K562 (cell line): ENCODE results near the gene CCDC87. TPM values are rescaled to one million over a fixed set of nuclear protein-coding genes. Genes with fewer than 3 reads are reported as not detected.

Experiments used
- ATAC-seq: fragments of 200-7000 bp; cut with Tn5 transposase; 3 replicates; pipeline ENCODE4 v1.9.1; 2020; ENCODE audit warnings: moderate library complexity
- BruUV-seq: library from RNA; stranded (reverse); fragments of 400-500 nt; replicated peaks from 2 replicates; lab custom pipeline; 2021; lab: Mats Ljungman, UMichigan
- CTCF ChIA-PET: fragments of 300-600 bp; formaldehyde crosslinking; extraction: SDS; loops from one replicate; lab custom pipeline; 2021; ENCODE audit warnings: low intra/inter-chr PET ratio; lab: Yijun Ruan, JAX
- POLR2A ChIA-PET: fragments of 300-600, 350-650 bp; sonication (Branson Sonifier 250); formaldehyde crosslinking; extraction: SDS; loops from one replicate; lab custom pipeline; 2021; ENCODE audit warnings: antibody characterized with exemption, inconsistent platforms; lab: Yijun Ruan, JAX
- DNase-seq, 4 experiments: peaks; one replicate each; pipeline versions ENCODE4 v3.0.0 to v3.0.0-alpha.2; 2011 to 2018; ENCODE audit warnings: low spot score in 3 of 4, mixed read lengths in 3 of 4; ENCODE audit errors: extremely low read depth in 1 of 4
- FAIRE-seq: peaks from 2 replicates; lab custom pipeline; 2011; peaks lifted over from hg19 to GRCh38; lab: Jason Lieb, UNC
- H2AFZ ChIP-seq: 2 replicates; pipeline ENCODE4 v1.6.0; 2011; ENCODE audit warnings: low read depth, low read length, control low read depth, inconsistent platforms
- H3K27ac ChIP-seq: fragments of 200-600 bp; 3 replicates; pipeline ENCODE4 v1.8.0; 2011; ENCODE audit warnings: low read depth, mild to moderate bottlenecking, control low read depth, inconsistent platforms, low read length, moderate library complexity, mixed read lengths; ENCODE audit errors: extremely low read depth
- H3K27me3 ChIP-seq, 2 experiments: fragments of 300-600 bp in 1 of 2; 2 replicates in 1 of 2; 3 replicates in 1 of 2; pipeline versions ENCODE4 v1.6.0 to v1.8.0; 2011; ENCODE audit warnings: inconsistent platforms in 2 of 2, low read length in 2 of 2, mild to moderate bottlenecking in 1 of 2, mixed read lengths in 1 of 2, moderate library complexity in 1 of 2; ENCODE audit not compliant: control insufficient read depth in 2 of 2, insufficient read depth in 2 of 2
- H3K36me3 ChIP-seq: fragments of 300-600 bp; 3 replicates; pipeline ENCODE4 v1.8.0; 2011; ENCODE audit warnings: mild to moderate bottlenecking, low read length, inconsistent platforms; ENCODE audit not compliant: control insufficient read depth, insufficient read depth
- H3K4me1 ChIP-seq, 2 experiments: fragments of 200-600 bp in 1 of 2; replicated peaks in 1 of 2; 2 replicates in 1 of 2; 3 replicates in 1 of 2; pipeline versions ENCODE4 v1.5.1 to v1.8.0; 2011; ENCODE audit warnings: inconsistent platforms in 2 of 2, low read length in 2 of 2, mild to moderate bottlenecking in 1 of 2, mixed read lengths in 1 of 2, moderate library complexity in 1 of 2; ENCODE audit not compliant: control insufficient read depth in 2 of 2, insufficient read depth in 2 of 2
- H3K4me2 ChIP-seq: 2 replicates; pipeline ENCODE4 v1.6.1; 2011; ENCODE audit warnings: low read length, control low read depth, inconsistent platforms, mixed read lengths; ENCODE audit not compliant: insufficient read depth
- H3K4me3 ChIP-seq: fragments of 200-600 bp; sonication (generic), shearing (Covaris generic); 2 replicates; pipeline ENCODE4 v1.5.1; 2016; ENCODE audit warnings: control low read depth, inconsistent platforms
- H3K79me2 ChIP-seq: fragments of 200-600 bp; 3 replicates; pipeline ENCODE4 v1.8.0; 2011; ENCODE audit warnings: low read length, inconsistent platforms; ENCODE audit not compliant: control insufficient read depth, insufficient read depth
- H3K9ac ChIP-seq, 2 experiments: 2 replicates each; pipeline versions ENCODE4 v1.6.0 to v1.6.1; 2011; ENCODE audit warnings: low read depth in 2 of 2, low read length in 2 of 2, control low read depth in 1 of 2, inconsistent platforms in 1 of 2, mild to moderate bottlenecking in 1 of 2, mixed read lengths in 1 of 2; ENCODE audit not compliant: insufficient read depth in 1 of 2
- H3K9me1 ChIP-seq: one replicate; pipeline ENCODE4 v1.6.0; 2011; ENCODE audit warnings: inconsistent platforms, mild to moderate bottlenecking, low read length, moderate library complexity; ENCODE audit not compliant: control insufficient read depth, insufficient read depth
- H3K9me3 ChIP-seq: replicated peaks from 2 replicates; pipeline ENCODE4 v1.5.1; 2011; ENCODE audit warnings: low read depth, low read length, inconsistent platforms; ENCODE audit not compliant: control insufficient read depth, insufficient read depth
- H4K20me1 ChIP-seq: replicated peaks from 2 replicates; pipeline ENCODE4 v1.6.1; 2011; ENCODE audit warnings: low read length, inconsistent platforms, mixed read lengths; ENCODE audit not compliant: control insufficient read depth, insufficient read depth
- ESRRB ChIP-seq: fragments of 250-450 bp; sonication (Bioruptor Pico); IDR thresholded peaks from 2 replicates; pipeline ENCODE4 v1.5.0; 2020; ENCODE audit warnings: mild to moderate bottlenecking, moderate library complexity, borderline replicate concordance
- FIP1L1 ChIP-seq: fragments of 200-400 bp; formaldehyde crosslinking; IDR thresholded peaks from 2 replicates; pipeline ENCODE4 v1.6.1; 2018; ENCODE audit warnings: mild to moderate bottlenecking, low read depth, low read length; ENCODE audit not compliant: poor library complexity, severe bottlenecking
- L3MBTL2 ChIP-seq: fragments of 450-650 bp; IDR thresholded peaks from 2 replicates; pipeline ENCODE4 v1.6.1; 2016; ENCODE audit warnings: mild to moderate bottlenecking, moderate library complexity
- PCBP1 ChIP-seq: fragments of 200-400 bp; formaldehyde crosslinking; IDR thresholded peaks from 2 replicates; pipeline ENCODE4 v1.6.1; 2018; ENCODE audit warnings: mild to moderate bottlenecking, low read depth, low read length; ENCODE audit not compliant: poor library complexity, severe bottlenecking
- POLR2AphosphoS2 ChIP-seq: IDR thresholded peaks from 2 replicates; pipeline ENCODE4 v1.6.1; 2012; ENCODE audit warnings: low read length, improper control_type of control experiment
- POLR3A ChIP-seq: IDR thresholded peaks from 2 replicates; pipeline ENCODE4 v1.6.1; 2011; ENCODE audit warnings: borderline replicate concordance, mild to moderate bottlenecking, moderate library complexity; ENCODE audit not compliant: insufficient read length, insufficient read depth; ENCODE audit errors: extremely low read depth
- RBM39 ChIP-seq: fragments of 200-400 bp; formaldehyde crosslinking; optimal IDR thresholded peaks from 2 replicates; pipeline ENCODE3; 2018; ENCODE audit warnings: low read depth, low read length
- SMARCC2 ChIP-seq: fragments of 450-650 bp; IDR thresholded peaks from 2 replicates; pipeline ENCODE4 v1.6.1; 2017; ENCODE audit warnings: antibody characterized with exemption, moderate library complexity, mild to moderate bottlenecking, low read depth
- TGIF2 ChIP-seq: sonication (generic); formaldehyde crosslinking; IDR thresholded peaks from 2 replicates; pipeline ENCODE4 v1.8.1; 2022; ENCODE audit warnings: mild to moderate bottlenecking, missing genetic modification reagents, moderate library complexity
- ZNF668 ChIP-seq: fragments of 250-450 bp; sonication (Bioruptor Pico); IDR thresholded peaks from 2 replicates; pipeline ENCODE4 v1.8.0; 2022; ENCODE audit warnings: mild to moderate bottlenecking, inconsistent platforms
- whole genome bisulfite sequencing: fragments of 100-300 bp; shearing (Covaris generic); methylation state at CpG from one replicate; pipeline ENCODE4 v1.1.6; 2016; ENCODE audit warnings: low coverage, mixed read lengths; ENCODE audit not compliant: insufficient coverage; ENCODE audit errors: missing lambda C conversion rate; 5-methylcytosine and 5-hydroxymethylcytosine counted together
- in situ Hi-C: fragments of 300-500 bp; cut with MboI; formaldehyde crosslinking; loops from 4 replicates; pipeline ENCODE4 v1.15.0; 2018; ENCODE audit warnings: inconsistent platforms, mixed read lengths
- intact Hi-C: fragments of 100-400 bp; cut with micrococcal nuclease; formaldehyde crosslinking; loops from 2 replicates; pipeline ENCODE4 v1.14.2; 2022
- polyA plus RNA-seq, 8 experiments: library from polyadenylated mRNA; depleted of rRNA in 4 of 8; stranded (reverse) in 5 of 8; unstranded in 3 of 8; fragments of >200 nt; fragmentation: Nextera tagmentation in 2 of 8; fragmentation: Illumina TruSeq in 1 of 8; extraction: Ambion mirVana in 2 of 8; extraction: Trizol in 1 of 8; gene quantifications; 2 replicates each; pipeline versions ENCODE4 v1.2.1 to v1.2.3, GENCODE V29; 2011 to 2014; ENCODE audit warnings: inconsistent platforms in 1 of 8, missing spikeins in 1 of 8
- total RNA-seq, 7 experiments: library from RNA; depleted of rRNA in 6 of 7; stranded (reverse); fragments of >200 nt in 6 of 7; fragmentation: Illumina TruSeq in 2 of 7; extraction: Trizol in 2 of 7; gene quantifications; 2 replicates each; pipeline versions ENCODE4 v1.2.1 to v1.2.3, GENCODE V29; 2011 to 2021; ENCODE audit warnings: low replicate concordance in 1 of 7
- TF ChIP-seq, protein P1 (sequence below): fragments of 450-650 bp; formaldehyde crosslinking; IDR thresholded peaks from 2 replicates; pipeline ENCODE4 v1.4.0; 2022; ENCODE audit warnings: mild to moderate bottlenecking, moderate library complexity
- TF ChIP-seq, protein P2 (sequence below): sonication (generic); formaldehyde crosslinking; IDR thresholded peaks from 2 replicates; pipeline ENCODE4 v1.8.1; 2022; ENCODE audit warnings: missing genetic modification reagents
- TF ChIP-seq, protein P3 (sequence below): sonication (generic); formaldehyde crosslinking; IDR thresholded peaks from 2 replicates; pipeline ENCODE4 v1.8.0; 2023; ENCODE audit warnings: mild to moderate bottlenecking, missing genetic modification reagents

CCDC87 gene
- total and polyA plus RNA-seq, 9 of the 15 experiments (the other 6 are each of a cell fraction or from before 2014, with no cell fraction given) = 0.03 to 0.44 (median 0.15) TPM; not detected in 1

DNA sequence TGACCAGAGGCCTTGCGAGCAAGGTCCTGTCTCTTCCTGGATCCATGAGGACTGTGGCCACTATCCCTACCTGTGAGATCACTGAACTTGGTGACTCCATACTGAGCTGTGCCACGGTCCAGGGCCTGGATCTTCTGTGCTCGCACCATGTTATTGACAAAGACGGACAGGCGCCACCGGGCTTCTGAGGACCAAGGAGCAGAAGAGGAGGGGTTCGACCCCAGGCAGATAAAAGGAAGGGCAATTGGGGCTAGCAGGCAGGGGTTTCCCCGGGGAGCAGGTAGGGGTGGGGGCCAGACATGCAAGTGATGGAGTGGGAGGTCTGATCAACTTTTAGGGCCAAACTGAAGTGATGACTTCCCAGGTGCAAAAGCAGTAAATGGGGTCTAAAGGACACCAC is 26.6 kb downstream of the CCDC87 start:
- Histone ChIP-seq H3K9me1 (no peaks in the 10 kb centered on the region), H3K4me2 (no peak overlapping the region), H3K79me2 (no peaks in the 10 kb centered on the region), H3K9ac (no peak overlapping the region), H2AFZ (no peak overlapping the region), H3K4me3 (no peak overlapping the region), H3K36me3 (no peaks in the 10 kb centered on the region), H3K4me1 (peaks cover 11 to 27% of the 10 kb centered on the region in 2 experiments; a peak in 4 of 5 replicates), H3K27me3 (peaks cover 0 to 10% of the 10 kb centered on the region in 2 experiments; a peak in 2 of 5 replicates), H3K27ac (no peak overlapping the region), H4K20me1 (no peaks in the 10 kb centered on the region), H3K9me3 (no peaks in the 10 kb centered on the region)
- DNase-seq = no peak
- in situ Hi-C loops (loop anchor here (5.0 kb wide), 1 partner anchor 271 kb away; no protein-coding TSS in a partner anchor), intact Hi-C loops (no loop called here)
- BruUV-seq = no TSS peak
- ChIA-PET POLR2A (interaction anchor here (1.8 kb wide), 1 partner anchor 7 kb away, joined by 5 read pairs; no protein-coding TSS in a partner anchor), CTCF (no interaction called here)
- no peak for FAIRE-seq
- no peak for TF ChIP-seq ZNF668
- no peak for TF ChIP-seq RBM39
- TF ChIP-seq PCBP1 = no peak
- TF ChIP-seq, protein P1, sequence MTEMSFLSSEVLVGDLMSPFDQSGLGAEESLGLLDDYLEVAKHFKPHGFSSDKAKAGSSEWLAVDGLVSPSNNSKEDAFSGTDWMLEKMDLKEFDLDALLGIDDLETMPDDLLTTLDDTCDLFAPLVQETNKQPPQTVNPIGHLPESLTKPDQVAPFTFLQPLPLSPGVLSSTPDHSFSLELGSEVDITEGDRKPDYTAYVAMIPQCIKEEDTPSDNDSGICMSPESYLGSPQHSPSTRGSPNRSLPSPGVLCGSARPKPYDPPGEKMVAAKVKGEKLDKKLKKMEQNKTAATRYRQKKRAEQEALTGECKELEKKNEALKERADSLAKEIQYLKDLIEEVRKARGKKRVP (CRISPR knock-in tag) = no peak
- no peak for TF ChIP-seq POLR3A
- TF ChIP-seq, protein P2, sequence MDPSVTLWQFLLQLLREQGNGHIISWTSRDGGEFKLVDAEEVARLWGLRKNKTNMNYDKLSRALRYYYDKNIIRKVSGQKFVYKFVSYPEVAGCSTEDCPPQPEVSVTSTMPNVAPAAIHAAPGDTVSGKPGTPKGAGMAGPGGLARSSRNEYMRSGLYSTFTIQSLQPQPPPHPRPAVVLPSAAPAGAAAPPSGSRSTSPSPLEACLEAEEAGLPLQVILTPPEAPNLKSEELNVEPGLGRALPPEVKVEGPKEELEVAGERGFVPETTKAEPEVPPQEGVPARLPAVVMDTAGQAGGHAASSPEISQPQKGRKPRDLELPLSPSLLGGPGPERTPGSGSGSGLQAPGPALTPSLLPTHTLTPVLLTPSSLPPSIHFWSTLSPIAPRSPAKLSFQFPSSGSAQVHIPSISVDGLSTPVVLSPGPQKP (CRISPR knock-in tag) = no peak
- TF ChIP-seq, protein P3, sequence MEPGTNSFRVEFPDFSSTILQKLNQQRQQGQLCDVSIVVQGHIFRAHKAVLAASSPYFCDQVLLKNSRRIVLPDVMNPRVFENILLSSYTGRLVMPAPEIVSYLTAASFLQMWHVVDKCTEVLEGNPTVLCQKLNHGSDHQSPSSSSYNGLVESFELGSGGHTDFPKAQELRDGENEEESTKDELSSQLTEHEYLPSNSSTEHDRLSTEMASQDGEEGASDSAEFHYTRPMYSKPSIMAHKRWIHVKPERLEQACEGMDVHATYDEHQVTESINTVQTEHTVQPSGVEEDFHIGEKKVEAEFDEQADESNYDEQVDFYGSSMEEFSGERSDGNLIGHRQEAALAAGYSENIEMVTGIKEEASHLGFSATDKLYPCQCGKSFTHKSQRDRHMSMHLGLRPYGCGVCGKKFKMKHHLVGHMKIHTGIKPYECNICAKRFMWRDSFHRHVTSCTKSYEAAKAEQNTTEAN (CRISPR knock-in tag) = no peak
- no peak for TF ChIP-seq ESRRB
- no peak for TF ChIP-seq L3MBTL2
- TF ChIP-seq TGIF2 (CRISPR knock-in tag) = no peak
- no peak for TF ChIP-seq SMARCC2
- TF ChIP-seq FIP1L1 = no peak
- TF ChIP-seq POLR2AphosphoS2 = no peak
- no peak for ATAC-seq
- 36% methylated on average over 8 of the region's 8 CpGs for WGBS
